ENCODE data around the gene INO80.

- TF ChIP-seq, protein P1, sequence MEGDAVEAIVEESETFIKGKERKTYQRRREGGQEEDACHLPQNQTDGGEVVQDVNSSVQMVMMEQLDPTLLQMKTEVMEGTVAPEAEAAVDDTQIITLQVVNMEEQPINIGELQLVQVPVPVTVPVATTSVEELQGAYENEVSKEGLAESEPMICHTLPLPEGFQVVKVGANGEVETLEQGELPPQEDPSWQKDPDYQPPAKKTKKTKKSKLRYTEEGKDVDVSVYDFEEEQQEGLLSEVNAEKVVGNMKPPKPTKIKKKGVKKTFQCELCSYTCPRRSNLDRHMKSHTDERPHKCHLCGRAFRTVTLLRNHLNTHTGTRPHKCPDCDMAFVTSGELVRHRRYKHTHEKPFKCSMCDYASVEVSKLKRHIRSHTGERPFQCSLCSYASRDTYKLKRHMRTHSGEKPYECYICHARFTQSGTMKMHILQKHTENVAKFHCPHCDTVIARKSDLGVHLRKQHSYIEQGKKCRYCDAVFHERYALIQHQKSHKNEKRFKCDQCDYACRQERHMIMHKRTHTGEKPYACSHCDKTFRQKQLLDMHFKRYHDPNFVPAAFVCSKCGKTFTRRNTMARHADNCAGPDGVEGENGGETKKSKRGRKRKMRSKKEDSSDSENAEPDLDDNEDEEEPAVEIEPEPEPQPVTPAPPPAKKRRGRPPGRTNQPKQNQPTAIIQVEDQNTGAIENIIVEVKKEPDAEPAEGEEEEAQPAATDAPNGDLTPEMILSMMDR (IDR thresholded peaks at IDR 0.05), result no peak
- no peak for TF ChIP-seq POLR2A (IDR thresholded peaks at IDR 0.05)
These were observed 102.2 kb downstream of the INO80 start for GRCh38 chr15:41013691-41014414.
